ENCODE data around the gene AQP1. TPM values are rescaled to one million over a fixed set of nuclear protein-coding genes. Genes with fewer than 3 reads are reported as not detected.

AQP1 gene
- polyA plus RNA-seq, 4 donors, result 39.4 to 221 (median 159) TPM

GRCh38 chr7:30881448-30881847 lies 30.2 kb upstream of the AQP1 start:
- DNase-seq (ENCODE audit: low read depth in 4 of 4, low spot score in 3 of 4), result no peak

- no peak for DNase-seq (ENCODE audit: low read depth in 4 of 4, low spot score in 3 of 4)
Observed at GRCh38 chr7:30884881-30885280, 26.8 kb upstream of the AQP1 start.

GRCh38 chr7:30886608-30887011 lies 25.0 kb upstream of the AQP1 start:
- DNase-seq (ENCODE audit: low read depth in 4 of 4, low spot score in 3 of 4), result no peak

- no peak for DNase-seq (ENCODE audit: low read depth in 4 of 4, low spot score in 3 of 4)
Observed at GRCh38 chr7:30887464-30887872, 24.2 kb upstream of the AQP1 start.

- no peak for DNase-seq (ENCODE audit: low read depth in 4 of 4, low spot score in 3 of 4)
Observed at GRCh38 chr7:30888747-30889146, 22.9 kb upstream of the AQP1 start.

- DNase-seq (ENCODE audit: low read depth in 4 of 4, low spot score in 3 of 4), result no peak
Observed at GRCh38 chr7:30890226-30890625, 21.4 kb upstream of the AQP1 start.

- peak; percentile 48 to 79 (median 72) for DNase-seq (ENCODE audit: low read depth in 4 of 4, low spot score in 3 of 4)
Observed at GRCh38 chr7:30893357-30893756, 18.3 kb upstream of the AQP1 start.

- no peak for DNase-seq (ENCODE audit: low read depth in 4 of 4, low spot score in 3 of 4)
Observed at GRCh38 chr7:30894009-30894408, 17.6 kb upstream of the AQP1 start.

- DNase-seq (ENCODE audit: low read depth in 4 of 4, low spot score in 3 of 4), result no peak
Observed at GRCh38 chr7:30894866-30895605, 16.6 kb upstream of the AQP1 start.

- DNase-seq (ENCODE audit: low read depth in 4 of 4, low spot score in 3 of 4), result no peak
Observed at GRCh38 chr7:30896036-30896435, 15.6 kb upstream of the AQP1 start.

GRCh38 chr7:30896783-30897637 lies 14.6 kb upstream of the AQP1 start:
- no peak for DNase-seq (ENCODE audit: low read depth in 4 of 4, low spot score in 3 of 4)

GRCh38 chr7:30897770-30898169 lies 13.9 kb upstream of the AQP1 start:
- DNase-seq (ENCODE audit: low read depth in 4 of 4, low spot score in 3 of 4), result no peak

GRCh38 chr7:30898411-30898810 lies 13.2 kb upstream of the AQP1 start:
- no peak for DNase-seq (ENCODE audit: low read depth in 4 of 4, low spot score in 3 of 4)

GRCh38 chr7:30899066-30899465 lies 12.6 kb upstream of the AQP1 start:
- DNase-seq (ENCODE audit: low read depth in 4 of 4, low spot score in 3 of 4), result no peak

- DNase-seq (ENCODE audit: low read depth in 4 of 4, low spot score in 3 of 4), result no peak
Observed at GRCh38 chr7:30899630-30900029, 12.0 kb upstream of the AQP1 start.

GRCh38 chr7:30900053-30900452 lies 11.6 kb upstream of the AQP1 start:
- no peak for DNase-seq (ENCODE audit: low read depth in 4 of 4, low spot score in 3 of 4)

- DNase-seq (ENCODE audit: low read depth in 4 of 4, low spot score in 3 of 4), result no peak
Observed at GRCh38 chr7:30900803-30901362, 10.8 kb upstream of the AQP1 start.

- no peak for DNase-seq (ENCODE audit: low read depth in 4 of 4, low spot score in 3 of 4)
Observed at GRCh38 chr7:30901856-30902255, 9.8 kb upstream of the AQP1 start.

GRCh38 chr7:30902466-30902865 lies 9.2 kb upstream of the AQP1 start:
- DNase-seq (ENCODE audit: low read depth in 4 of 4, low spot score in 3 of 4), result no peak

GRCh38 chr7:30903146-30903545 lies 8.5 kb upstream of the AQP1 start:
- DNase-seq (ENCODE audit: low read depth in 4 of 4, low spot score in 3 of 4), result no peak

- DNase-seq (ENCODE audit: low read depth in 4 of 4, low spot score in 3 of 4), result no peak
Observed at GRCh38 chr7:30904561-30904960, 7.1 kb upstream of the AQP1 start.

All from left renal pelvis (tissue), 4 donors.